Karpas-422 (cell line): Measurements from ENCODE around the gene GTF2E1. TPM values are rescaled to one million over a fixed set of nuclear protein-coding genes. Genes with fewer than 3 reads are reported as not detected.
"Not testable (repeated sequence)": the region's sequence is repeated elsewhere in the genome, so short reads cannot be mapped to it uniquely, and the experiment has no call there.

ENCODE experiments used
- DNase-seq: peaks from one replicate; pipeline ENCODE4 v3.0.0-alpha.2; 2015
- H2AFZ ChIP-seq: fragments of 200-600 bp; sonication (generic); 2 replicates; pipeline ENCODE4 v1.6.1; 2014; ENCODE audit warnings: antibody characterized with exemption, low read length, mixed read lengths
- H3K27ac ChIP-seq: fragments of 200-600 bp; sonication (generic); 2 replicates; pipeline ENCODE4 v1.5.1; 2014; ENCODE audit warnings: mild to moderate bottlenecking, low read length, moderate library complexity
- H3K27me3 ChIP-seq: fragments of 200-600 bp; sonication (generic); 2 replicates; pipeline ENCODE4 v1.6.1; 2014; ENCODE audit warnings: low read length, mixed read lengths
- H3K36me3 ChIP-seq: fragments of 200-600 bp; sonication (generic); 2 replicates; pipeline ENCODE4 v1.6.1; 2014; ENCODE audit warnings: low read length, mixed read lengths; ENCODE audit not compliant: insufficient read depth
- H3K4me1 ChIP-seq: fragments of 200-600 bp; sonication (generic); 2 replicates; pipeline ENCODE4 v1.6.1; 2014; ENCODE audit warnings: mild to moderate bottlenecking, low read length, mixed read lengths
- H3K4me2 ChIP-seq: fragments of 200-600 bp; sonication (generic); 2 replicates; pipeline ENCODE4 v1.6.1; 2014; ENCODE audit warnings: low read length, low read depth, mild to moderate bottlenecking; ENCODE audit not compliant: poor library complexity, severe bottlenecking
- H3K4me3 ChIP-seq: fragments of 200-600 bp; sonication (generic); 2 replicates; pipeline ENCODE4 v1.5.1; 2014; ENCODE audit warnings: mild to moderate bottlenecking, antibody characterized with exemption, low read length, mixed read lengths
- H3K79me2 ChIP-seq: fragments of 200-600 bp; sonication (generic); 2 replicates; pipeline ENCODE4 v1.6.1; 2014; ENCODE audit warnings: mild to moderate bottlenecking, low read length, mixed read lengths
- H3K9ac ChIP-seq: fragments of 200-600 bp; sonication (generic); 2 replicates; pipeline ENCODE4 v1.6.0; 2014; ENCODE audit warnings: low read length
- H3K9me2 ChIP-seq: fragments of 200-600 bp; sonication (generic), shearing (Covaris generic); replicated peaks from 2 replicates; pipeline ENCODE4 v1.6.0; 2014; ENCODE audit warnings: mild to moderate bottlenecking, low read length, moderate library complexity; ENCODE audit not compliant: insufficient read depth
- H3K9me3 ChIP-seq: fragments of 300-700, 200-600 bp; sonication (generic); 2 replicates; pipeline ENCODE4 v1.6.1; 2014; ENCODE audit warnings: low read length, mixed read lengths
- H4K20me1 ChIP-seq: fragments of 200-600 bp; sonication (generic); 2 replicates; pipeline ENCODE4 v1.6.1; 2014; ENCODE audit warnings: mild to moderate bottlenecking, antibody characterized with exemption, low read length, low read depth; ENCODE audit not compliant: insufficient read depth
- total RNA-seq: library from RNA; depleted of rRNA; stranded (reverse); fragments of >200 nt; shearing (Covaris generic); gene quantifications from 2 replicates; pipeline ENCODE4 v1.2.3, GENCODE V29; 2014; ENCODE audit warnings: low replicate concordance

GTF2E1 gene
- total RNA-seq, 1 experiment from 2014 or later: 19.5 TPM

- no peak overlapping the region for H3K4me3 ChIP-seq
- peaks cover 9% of the 10 kb centered on the region for H3K4me1 ChIP-seq
- H3K9me2 ChIP-seq: no peaks in the 10 kb centered on the region
- no peak overlapping the region for H3K27ac ChIP-seq
- H3K9me3 ChIP-seq: no peaks in the 10 kb centered on the region
- H3K27me3 ChIP-seq: no peaks in the 10 kb centered on the region
- H3K9ac ChIP-seq: no peak overlapping the region
- no peaks in the 10 kb centered on the region for H3K36me3 ChIP-seq
- no peaks in the 10 kb centered on the region for H4K20me1 ChIP-seq
- no peak overlapping the region for H2AFZ ChIP-seq
- H3K4me2 ChIP-seq: no peak overlapping the region
- peaks cover 37% of the 10 kb centered on the region for H3K79me2 ChIP-seq
- no peak for DNase-seq
Measured at GRCh38 chr3:120713262-120713661, 29.3 kb upstream of the GTF2E1 start.

DNA sequence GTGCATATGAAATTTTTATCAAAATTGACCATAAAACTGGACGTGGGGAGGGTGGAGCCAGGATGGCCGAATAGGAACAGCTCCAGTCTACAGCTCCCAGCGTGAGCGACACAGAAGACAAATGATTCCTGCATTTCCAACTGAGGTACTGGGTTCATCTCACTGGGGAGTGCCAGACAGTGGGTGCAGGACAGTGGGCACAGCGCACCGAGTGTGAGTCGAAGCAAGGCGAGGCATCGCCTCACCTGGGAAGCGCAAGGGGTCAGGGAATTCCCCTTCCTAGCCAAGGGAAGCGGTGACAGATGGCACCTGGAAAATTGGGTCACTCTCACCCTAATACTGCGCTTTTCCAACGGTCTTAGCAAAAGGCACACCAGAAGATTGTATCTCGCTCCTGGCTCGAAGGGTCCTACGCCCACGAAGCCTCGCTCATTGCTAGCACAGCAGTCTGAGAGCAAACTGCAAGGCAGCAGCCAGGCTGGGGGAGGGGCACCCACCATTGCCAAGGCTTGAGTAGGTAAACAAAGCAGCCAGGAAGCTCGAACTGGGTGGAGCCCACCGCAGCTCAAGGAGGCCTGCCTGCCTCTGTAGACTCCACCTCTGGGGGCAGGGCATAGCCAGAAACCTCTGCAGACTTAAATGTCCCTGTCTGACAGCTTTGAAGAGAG, 23.2 kb upstream of the GTF2E1 start:
- peaks cover 36% of the 10 kb centered on the region for H3K79me2 ChIP-seq
- not testable (repeated sequence) for H3K27ac ChIP-seq, H3K4me3 ChIP-seq, H4K20me1 ChIP-seq, H3K4me1 ChIP-seq, H3K9me2 ChIP-seq, DNase-seq, H3K9me3 ChIP-seq, H3K4me2 ChIP-seq, H2AFZ ChIP-seq, H3K9ac ChIP-seq, H3K36me3 ChIP-seq, H3K27me3 ChIP-seq

DNA sequence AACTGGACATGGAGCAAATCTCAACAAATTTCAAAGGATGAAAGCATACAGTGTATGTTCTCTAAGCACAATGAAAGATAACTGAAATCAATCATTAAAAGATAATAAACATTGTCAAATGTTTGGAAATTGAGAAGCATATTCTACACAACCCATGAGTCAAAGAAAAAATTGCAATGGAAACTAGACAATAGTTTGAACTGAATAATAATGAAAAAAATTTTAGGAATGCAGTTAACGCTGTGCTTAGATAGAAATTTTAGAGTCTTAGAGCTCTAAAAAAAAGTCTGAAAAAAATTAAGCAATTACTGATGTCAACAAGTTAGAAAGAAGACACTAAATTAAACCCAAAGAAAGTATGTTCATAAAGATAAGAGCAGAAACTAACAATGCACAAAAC, 15.8 kb upstream of the GTF2E1 start:
- Histone ChIP-seq H3K9ac (no peak overlapping the region), H3K27ac (no peak overlapping the region)

GRCh38 chr3:120730576-120731542, 11.7 kb upstream of the GTF2E1 start:
- no peaks in the 10 kb centered on the region for H3K9me2 ChIP-seq
- H3K27me3 ChIP-seq: no peaks in the 10 kb centered on the region
- H3K9ac ChIP-seq: no peak overlapping the region
- no peak for DNase-seq
- no peaks in the 10 kb centered on the region for H3K9me3 ChIP-seq
- H3K27ac ChIP-seq: no peak overlapping the region
- no peaks in the 10 kb centered on the region for H4K20me1 ChIP-seq
- H2AFZ ChIP-seq: no peak overlapping the region
- peaks cover 11% of the 10 kb centered on the region; the same call in 1 of the 2 replicates for H3K79me2 ChIP-seq
- 0 out of 2 replicates have a peak, but pooled peaks cover 11% of the 10 kb centered on the region for H3K36me3 ChIP-seq
- no peak overlapping the region for H3K4me2 ChIP-seq
- no peak overlapping the region for H3K4me3 ChIP-seq
- H3K4me1 ChIP-seq: no peaks in the 10 kb centered on the region

More for the DNA sequence above, 15.8 kb upstream of the GTF2E1 start:
- H2AFZ ChIP-seq: no peak overlapping the region
- H3K79me2 ChIP-seq: peaks cover 11% of the 10 kb centered on the region; the same call in 1 of the 2 replicates
- no peak overlapping the region for H3K4me2 ChIP-seq
- H3K27me3 ChIP-seq: no peaks in the 10 kb centered on the region
- no peaks in the 10 kb centered on the region for H3K9me2 ChIP-seq
- no peak for DNase-seq
- H3K4me3 ChIP-seq: no peak overlapping the region
- no peaks in the 10 kb centered on the region for H4K20me1 ChIP-seq
- H3K36me3 ChIP-seq: 0 out of 2 replicates have a peak, but pooled peaks cover 11% of the 10 kb centered on the region
- no peaks in the 10 kb centered on the region for H3K9me3 ChIP-seq
- H3K4me1 ChIP-seq: no peaks in the 10 kb centered on the region

DNA sequence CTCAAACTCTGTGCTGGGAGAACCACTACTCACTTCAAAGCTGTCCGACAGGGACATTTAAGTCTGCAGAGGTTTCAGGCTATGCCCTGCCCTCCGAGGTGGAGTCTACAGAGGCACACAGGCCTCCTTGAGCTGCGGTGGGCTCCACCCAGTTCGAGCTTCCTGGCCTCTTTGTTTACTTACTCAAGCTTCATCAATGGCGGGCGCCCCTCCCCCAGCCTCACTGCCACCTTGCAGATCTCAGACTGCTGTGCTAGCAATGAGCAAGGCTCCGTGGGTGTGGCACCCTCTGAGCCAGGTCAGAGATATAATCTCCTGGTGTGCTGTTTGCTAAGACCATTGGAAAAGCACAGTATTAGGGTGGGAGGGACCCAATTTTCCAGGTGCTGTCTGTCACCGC, 4.5 kb upstream of the GTF2E1 start:
- not testable (repeated sequence) for H3K36me3 ChIP-seq, H3K9me2 ChIP-seq, H3K9me3 ChIP-seq, H3K27ac ChIP-seq, H3K27me3 ChIP-seq, H2AFZ ChIP-seq, H3K4me3 ChIP-seq, H4K20me1 ChIP-seq, H3K9ac ChIP-seq, H3K4me2 ChIP-seq, DNase-seq
- Histone ChIP-seq H3K79me2 (peaks cover 31% of the 10 kb centered on the region), H3K4me1 (peaks cover 12% of the 10 kb centered on the region)

DNA sequence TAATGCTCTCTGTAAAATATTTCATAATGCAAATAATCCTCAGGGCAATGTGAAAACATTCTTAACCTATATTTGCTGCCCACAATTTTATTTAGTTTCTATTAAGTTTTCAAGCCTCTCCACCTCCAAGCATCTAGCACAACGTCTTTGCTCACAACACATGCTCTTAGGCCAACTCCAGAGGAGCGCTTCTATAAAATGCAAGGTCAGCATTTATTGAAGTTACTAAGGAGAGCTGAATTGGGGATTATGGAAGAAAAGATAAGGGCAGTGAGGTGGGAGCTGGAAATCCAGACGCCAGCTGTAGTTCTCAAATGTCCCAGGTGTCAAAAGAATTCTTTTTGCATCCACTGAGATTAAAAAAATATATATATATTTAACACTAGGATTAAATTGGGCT, 1.2 kb upstream of the GTF2E1 start:
- no peaks in the 10 kb centered on the region for H3K9me2 ChIP-seq
- H3K27ac ChIP-seq: peak overlapping the region; percentile 82
- peaks cover 65% of the 10 kb centered on the region for H3K79me2 ChIP-seq
- H2AFZ ChIP-seq: no peak overlapping the region
- no peaks in the 10 kb centered on the region for H3K9me3 ChIP-seq
- H4K20me1 ChIP-seq: no peaks in the 10 kb centered on the region
- peak overlapping the region; percentile 98 for H3K4me2 ChIP-seq
- H3K9ac ChIP-seq: peak overlapping the region; percentile 82
- H3K27me3 ChIP-seq: no peaks in the 10 kb centered on the region
- peak overlapping the region; percentile 86 for H3K4me3 ChIP-seq
- peaks cover 18% of the 10 kb centered on the region for H3K36me3 ChIP-seq
- H3K4me1 ChIP-seq: peaks cover 23% of the 10 kb centered on the region
- DNase-seq: peak; percentile 53

- Histone ChIP-seq H3K27me3 (no peaks in the 10 kb centered on the region), H3K9me2 (no peaks in the 10 kb centered on the region), H3K27ac (peak overlapping the region; percentile 82), H3K4me2 (peak overlapping the region; percentile 98), H3K9me3 (no peaks in the 10 kb centered on the region), H3K36me3 (peaks cover 23% of the 10 kb centered on the region), H3K4me1 (peaks cover 23% of the 10 kb centered on the region), H4K20me1 (no peaks in the 10 kb centered on the region), H2AFZ (peak overlapping the region; percentile 89; the same call in 1 of the 2 replicates), H3K79me2 (peaks cover 70% of the 10 kb centered on the region), H3K9ac (peak overlapping the region; percentile 82), H3K4me3 (peak overlapping the region; percentile 86)
- no peak for DNase-seq
Measured at GRCh38 chr3:120741837-120742197, 727 bp upstream of the GTF2E1 start.

DNA sequence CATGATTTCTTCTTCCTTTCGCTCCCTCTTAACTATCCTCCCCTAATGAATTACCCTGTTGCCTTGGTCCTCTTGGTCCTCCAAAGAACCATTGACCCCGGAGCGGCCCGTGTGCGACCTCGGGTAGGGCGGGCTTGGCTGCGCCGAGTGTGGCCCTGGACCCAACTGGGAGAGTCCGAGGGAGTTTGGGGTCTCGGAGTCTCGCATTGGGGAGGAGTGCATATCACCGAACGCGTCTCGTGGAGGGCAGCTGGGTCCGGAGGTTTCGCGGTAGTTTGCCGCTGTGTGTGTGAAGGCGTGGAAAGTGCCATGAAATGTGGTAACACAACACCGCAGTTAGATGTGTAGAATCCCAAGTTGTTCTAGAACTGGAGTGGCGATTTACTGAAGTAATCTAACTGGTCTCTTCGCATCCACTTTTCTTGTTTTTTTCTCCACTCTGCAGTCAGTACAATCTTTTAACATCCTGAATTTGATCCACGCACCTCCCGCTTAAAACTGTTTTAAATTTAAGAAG, 363 bp downstream of the GTF2E1 start:
- Histone ChIP-seq H3K9ac (peak overlapping the region; percentile 82), H3K9me3 (no peaks in the 10 kb centered on the region), H3K4me3 (peak overlapping the region; percentile 86), H3K36me3 (peaks cover 24% of the 10 kb centered on the region), H3K4me1 (peaks cover 23% of the 10 kb centered on the region), H3K9me2 (no peaks in the 10 kb centered on the region), H2AFZ (peak overlapping the region; percentile 22; the same call in 1 of the 2 replicates), H4K20me1 (no peaks in the 10 kb centered on the region), H3K27ac (peak overlapping the region; percentile 46), H3K4me2 (peak overlapping the region; percentile 88), H3K79me2 (peaks cover 76% of the 10 kb centered on the region), H3K27me3 (no peaks in the 10 kb centered on the region)
- peak; percentile 77 for DNase-seq
